ENCODE results near the gene DNAJB9.
A peak's percentile ranks its signal among the peaks of the same experiment; 100 is the strongest.
"Not testable (repeated sequence)": the region's sequence is repeated elsewhere in the genome, so short reads cannot be mapped to it uniquely, and the experiment has no call there.

Gene DNAJB9

DNA sequence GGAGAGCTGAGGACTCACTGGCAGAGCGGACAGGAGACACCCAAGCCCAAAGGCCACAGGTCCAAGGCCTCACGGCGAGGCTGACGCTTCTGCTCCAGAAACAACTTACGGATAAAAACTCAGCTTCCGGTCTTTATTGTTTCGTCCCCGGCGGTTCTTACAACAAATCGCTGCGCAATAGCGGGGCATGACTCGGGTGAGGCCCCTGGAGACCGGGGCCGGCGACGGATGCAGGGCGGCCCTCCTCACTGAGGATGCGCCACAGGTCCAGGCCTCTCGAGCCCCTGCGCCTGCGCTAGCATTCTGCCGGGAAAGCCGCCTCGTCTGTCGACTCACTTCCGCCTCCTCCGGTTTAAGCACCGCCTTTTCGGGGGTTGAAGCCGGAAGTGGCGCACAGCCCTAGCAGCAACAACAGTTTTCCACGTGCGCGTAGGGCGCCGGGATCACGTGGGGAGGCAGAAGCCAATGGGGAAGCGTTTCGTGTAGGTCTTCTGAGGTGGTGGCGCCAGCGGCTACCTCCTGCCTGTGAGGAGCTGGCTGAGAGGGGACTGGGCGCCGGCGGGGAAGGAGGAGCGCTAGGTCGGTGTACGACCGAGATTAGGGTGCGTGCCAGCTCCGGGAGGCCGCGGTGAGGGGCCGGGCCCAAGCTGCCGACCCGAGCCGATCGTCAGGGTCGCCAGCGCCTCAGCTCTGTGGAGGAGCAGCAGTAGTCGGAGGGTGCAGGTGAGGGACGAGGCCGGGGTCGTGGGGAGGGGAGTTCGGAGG lies at the start of gene DNAJB9, which contains the start of gene THAP5:
DNAJB9 (plus strand) TSS at position 494 of the 765 bp plus-strand sequence. CDS start 1,853 bp downstream, outside the sequence.
THAP5 (minus strand) TSS at position 326 of the 765 bp plus-strand sequence; CDS start at position 189, 137 bp downstream.
- DNase-seq, result peak; percentile 98 to 99

GRCh38 chr7:108522780-108523179 lies 46.9 kb upstream of the DNAJB9 start:
- DNase-seq, result no peak

- peak in 1 of 2 experiments; percentile 44 for DNase-seq
Observed at GRCh38 chr7:108525327-108525984, 44.2 kb upstream of the DNAJB9 start.

GRCh38 chr7:108525985-108526767 lies 43.5 kb upstream of the DNAJB9 start, which contains the start of gene PNPLA8:
Gene PNPLA8 (minus strand): TSS chr7:108526135. CDS start chr7:108515491, 10,644 bp downstream.
- peak; percentile 97 for DNase-seq

- no peak for DNase-seq
Observed at GRCh38 chr7:108526768-108527017, 43.0 kb upstream of the DNAJB9 start.

DNA sequence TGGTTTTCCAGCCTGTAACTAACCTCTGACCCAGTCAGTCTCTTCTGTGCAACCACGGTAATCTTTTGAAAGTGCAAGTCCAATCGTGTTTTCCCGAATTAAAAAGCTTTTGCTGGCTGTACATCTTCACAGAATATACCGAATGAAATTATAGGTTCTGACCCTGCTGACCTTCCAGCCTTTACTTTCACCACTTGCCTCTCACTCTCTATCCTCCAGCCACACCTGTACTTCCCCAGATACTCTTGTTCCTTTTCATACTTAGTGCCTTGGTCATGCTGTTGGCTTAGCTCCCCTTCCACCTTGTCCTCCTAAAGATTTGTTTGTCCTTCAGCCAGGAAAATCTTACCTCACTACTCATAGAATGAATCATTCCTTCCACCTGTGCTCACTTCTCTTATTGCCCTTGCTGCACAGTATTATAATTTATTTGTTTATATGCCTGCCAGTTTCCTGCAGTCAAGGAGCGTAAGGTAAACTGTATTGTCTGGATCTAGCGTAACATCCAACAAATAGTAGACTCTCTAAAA lies 41.4 kb upstream of the DNAJB9 start:
- no peak for DNase-seq

- no peak for DNase-seq
Observed at GRCh38 chr7:108529341-108529740, 40.3 kb upstream of the DNAJB9 start.

GRCh38 chr7:108533712-108534111 lies 36.0 kb upstream of the DNAJB9 start:
- no peak for DNase-seq

DNA sequence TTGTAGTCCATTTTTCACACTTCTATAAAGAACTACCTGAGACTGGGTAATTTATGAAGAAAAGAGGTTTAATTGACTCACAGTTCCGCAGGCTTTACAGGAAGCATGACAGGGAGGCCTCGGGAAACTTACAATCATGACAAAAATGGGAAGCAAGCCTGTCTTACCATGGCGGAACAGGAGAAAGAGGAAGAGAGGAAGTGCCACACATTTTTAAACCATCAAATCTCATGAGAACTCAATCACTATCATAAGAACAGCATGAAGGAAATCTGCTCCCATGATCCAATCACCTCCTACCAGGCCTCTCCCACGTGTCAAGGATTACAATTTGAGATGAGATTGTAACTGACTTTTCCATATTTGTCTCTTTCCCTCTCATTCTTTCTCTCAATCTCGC lies 34.4 kb upstream of the DNAJB9 start:
- DNase-seq, result no peak

GRCh38 chr7:108535744-108536143 lies 33.9 kb upstream of the DNAJB9 start:
- no peak for DNase-seq

GRCh38 chr7:108537229-108537628 lies 32.4 kb upstream of the DNAJB9 start:
- DNase-seq, result no peak

- DNase-seq, result not testable (repeated sequence)
Observed at GRCh38 chr7:108538236-108538635, 31.4 kb upstream of the DNAJB9 start.

DNA sequence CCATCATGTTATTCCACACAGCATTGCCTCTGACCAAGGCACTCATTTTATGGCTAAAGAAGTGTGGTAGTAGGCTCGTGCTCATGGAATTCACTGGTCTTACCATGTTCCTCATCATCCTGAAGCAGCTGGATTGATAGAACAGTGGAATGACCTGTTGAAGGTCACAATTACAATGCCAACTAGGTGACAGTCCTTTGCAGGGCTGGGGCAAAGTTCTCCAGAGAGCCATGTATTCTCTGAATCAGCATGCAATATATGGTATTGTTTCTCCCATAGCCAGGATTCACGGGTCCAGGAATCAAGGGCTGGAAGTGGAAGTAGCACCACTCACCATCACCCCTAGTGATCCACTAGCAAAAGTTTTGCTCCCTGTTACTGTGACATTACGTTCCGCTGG lies 31.0 kb upstream of the DNAJB9 start:
- DNase-seq, result not testable (repeated sequence)

DNA sequence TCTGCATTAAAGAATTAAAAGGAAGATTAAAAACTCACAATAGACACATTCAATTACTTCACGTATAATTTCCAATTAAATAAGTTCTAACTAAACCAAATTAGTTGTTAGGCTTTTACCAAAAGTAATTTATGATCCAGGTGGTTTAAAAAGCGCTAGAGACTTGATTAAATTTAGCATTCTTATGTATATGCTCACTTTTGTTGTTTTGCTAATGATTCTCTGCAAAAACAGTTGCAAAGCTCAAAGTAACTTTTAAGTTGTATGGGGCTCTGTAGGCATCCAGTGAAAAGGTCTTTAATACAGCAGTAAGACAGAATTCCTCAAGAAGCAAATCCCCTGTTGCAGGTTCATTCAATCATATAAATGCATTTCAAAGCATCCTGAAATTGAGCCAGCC lies 28.2 kb upstream of the DNAJB9 start:
- no peak for DNase-seq

GRCh38 chr7:108548141-108548896 lies 21.4 kb upstream of the DNAJB9 start:
- not testable (repeated sequence) for DNase-seq

GRCh38 chr7:108556665-108557064 lies 13.0 kb upstream of the DNAJB9 start:
- DNase-seq, result not testable (repeated sequence)

DNA sequence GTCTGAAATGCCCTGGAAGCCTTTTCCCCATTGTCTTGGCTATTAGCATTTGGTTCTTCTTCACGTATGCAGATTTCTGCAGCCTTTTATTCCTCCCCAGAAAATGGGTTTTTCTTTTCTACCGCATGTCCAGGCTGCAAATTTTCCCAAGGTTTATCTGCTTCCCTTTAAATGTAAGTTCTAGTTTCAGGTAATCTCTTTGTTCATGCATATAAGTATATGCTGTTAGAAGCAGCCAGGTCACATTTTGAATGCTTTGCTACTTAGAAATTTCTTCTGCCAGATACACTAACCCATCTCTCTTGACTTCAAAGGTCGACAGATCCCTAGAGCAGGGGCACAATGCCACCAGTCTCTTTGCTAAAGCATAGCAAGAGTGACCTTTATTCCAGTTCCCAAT lies 12.5 kb upstream of the DNAJB9 start:
- no peak for DNase-seq

DNA sequence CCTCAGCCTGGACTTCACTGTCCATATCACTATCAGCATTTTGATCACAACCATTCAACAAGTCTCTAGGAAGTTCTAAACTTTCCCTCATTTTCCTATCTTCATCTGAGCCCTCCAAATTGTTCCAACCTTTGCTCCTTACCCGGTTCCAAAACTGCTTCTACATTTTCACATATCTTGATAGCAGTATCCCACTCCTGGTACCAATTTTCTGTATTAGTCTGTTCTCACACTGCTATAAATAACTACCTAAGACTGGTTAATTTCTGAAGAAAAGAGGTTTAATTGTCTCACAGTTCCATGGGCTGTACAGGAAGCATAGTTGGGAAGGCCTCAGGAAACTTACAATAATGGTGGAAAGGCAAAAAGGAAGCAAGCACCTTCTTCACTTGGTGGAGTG lies 12.1 kb upstream of the DNAJB9 start:
- no peak for DNase-seq

DNA sequence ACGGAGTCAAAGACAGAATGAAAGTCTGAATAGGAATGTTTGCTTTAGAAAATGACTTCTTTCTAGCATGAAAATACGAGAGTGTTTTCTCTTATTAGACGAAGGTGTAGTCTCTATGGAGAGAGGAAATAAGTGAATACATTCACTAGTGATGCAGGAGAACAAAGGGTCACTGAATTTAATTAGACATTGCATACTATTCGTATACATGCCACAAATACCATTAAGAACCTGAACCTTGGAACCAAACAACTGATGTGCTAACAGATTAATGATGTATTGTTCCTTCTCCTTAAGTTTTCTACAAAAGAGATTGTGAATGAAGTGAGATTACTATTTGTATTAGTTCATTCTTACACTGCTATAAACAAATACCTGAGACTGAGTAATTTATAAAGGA lies 10.4 kb upstream of the DNAJB9 start:
- no peak for DNase-seq

GRCh38 chr7:108561047-108561619 lies 8.5 kb upstream of the DNAJB9 start:
- no peak for DNase-seq

GRCh38 chr7:108565987-108566386 lies 3.7 kb upstream of the DNAJB9 start:
- DNase-seq, result no peak

DNA sequence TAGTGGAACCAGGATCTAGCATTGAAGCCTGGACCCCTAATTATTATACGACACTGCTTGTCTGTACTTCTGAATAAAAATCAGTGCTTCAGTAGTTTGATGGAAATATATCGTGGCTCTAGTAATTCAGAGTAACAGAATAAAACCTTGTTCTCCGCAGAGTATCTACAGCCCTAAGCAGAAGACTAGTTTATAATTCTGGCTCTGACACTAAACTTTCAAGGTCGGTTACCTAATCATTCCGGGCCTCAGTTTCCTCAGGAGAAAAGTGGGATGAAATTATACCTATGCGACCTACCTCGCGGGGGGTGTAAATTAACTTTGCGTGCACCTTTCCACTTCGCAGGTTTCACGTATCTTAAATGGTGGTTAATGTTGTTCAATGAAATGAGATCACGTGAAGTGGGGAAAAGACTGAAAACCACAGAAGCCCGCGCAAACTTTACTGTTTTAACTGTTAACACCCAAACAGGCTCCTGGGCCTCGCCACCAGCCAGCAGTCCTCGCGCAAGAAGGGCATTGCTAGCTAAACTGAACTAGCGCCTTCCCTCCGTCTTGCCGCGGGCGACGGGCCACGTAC lies 783 bp upstream of the DNAJB9 start:
- no peak for DNase-seq

All from SHP77 (cell line).